Mesothelial cell of epicardium (in vitro differentiated cells): ENCODE results near the gene COX17. TPM values are rescaled to one million over a fixed set of nuclear protein-coding genes. Genes with fewer than 3 reads are reported as not detected.
A peak's percentile ranks its signal among the peaks of the same experiment; 100 is the strongest.

Experiments
- DNase-seq, 2 experiments: peaks; one replicate each; pipeline ENCODE4 v3.0.0; 2021; ENCODE audit warnings: low spot score in 2 of 2; ENCODE audit not compliant: unreplicated experiment in 2 of 2
- H3K27ac Mint-ChIP-seq: 2 replicates; pipeline ENCODE4 v1.8.0; 2021; ENCODE audit warnings: mixed read lengths
- H3K27me3 Mint-ChIP-seq: 2 replicates; pipeline ENCODE4 v1.8.0; 2021; ENCODE audit warnings: low read depth, mixed read lengths
- H3K36me3 Mint-ChIP-seq: 2 replicates; pipeline ENCODE4 v1.8.0; 2021; ENCODE audit warnings: mixed read lengths
- H3K4me1 Mint-ChIP-seq: 2 replicates; pipeline ENCODE4 v1.8.0; 2021; ENCODE audit warnings: mixed read lengths
- H3K4me3 Mint-ChIP-seq: 2 replicates; pipeline ENCODE4 v1.8.0; 2021; ENCODE audit warnings: mild to moderate bottlenecking, moderate library complexity, mixed read lengths
- H3K9me3 Mint-ChIP-seq: 2 replicates; pipeline ENCODE4 v1.8.0; 2021; ENCODE audit warnings: mixed read lengths
- total RNA-seq: library from RNA; stranded (reverse); gene quantifications from 3 replicates; pipeline ENCODE4 v1.2.1, GENCODE V29; 2021
- TF ChIP-seq, protein P1 (sequence below): fragments of 200-600 bp; sonication (generic); IDR thresholded peaks from one replicate; pipeline ENCODE4 v1.5.0; 2021; ENCODE audit warnings: antibody characterized with exemption; ENCODE audit not compliant: unreplicated experiment

Gene COX17
- total RNA-seq, 1 donor from 2014 or later = 18.1 TPM

DNA sequence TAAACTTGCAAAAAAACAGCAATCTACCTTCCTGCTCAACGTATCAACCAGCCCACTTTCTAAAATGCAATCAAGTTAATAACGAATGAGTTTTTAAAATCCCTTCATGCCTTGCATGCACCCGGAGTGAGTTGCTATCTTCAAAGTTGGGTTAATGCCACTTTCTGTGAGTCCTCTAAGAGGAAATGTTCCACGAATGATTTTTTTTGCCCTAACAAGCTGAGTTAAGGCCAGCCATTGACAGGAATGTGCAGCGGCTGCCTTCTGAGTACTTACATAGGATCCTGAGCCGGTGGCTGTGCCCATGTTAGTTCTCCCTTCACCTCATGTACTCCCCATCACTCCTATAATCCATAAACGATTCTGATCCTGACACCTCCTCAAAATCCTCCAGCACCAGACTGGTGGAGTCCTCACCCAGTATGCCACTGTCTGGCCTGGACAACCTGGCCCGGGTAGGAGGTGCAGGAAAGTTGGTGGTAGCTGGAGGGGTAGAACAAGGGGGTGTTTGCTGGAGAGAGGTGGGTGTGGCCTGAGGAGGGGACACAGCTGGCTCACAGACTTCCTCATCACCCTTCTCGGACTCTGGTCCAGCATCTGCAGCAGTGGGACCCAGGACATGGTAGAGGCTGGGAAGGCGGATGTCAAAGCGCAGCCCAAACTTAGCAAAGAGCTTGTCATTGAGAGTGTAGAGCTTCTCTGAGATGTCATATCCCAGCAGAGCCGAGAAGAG, 29.2 kb downstream of the COX17 start:
- Mint-ChIP-seq H3K4me3 (no peak overlapping the region), H3K36me3 (no peaks in the 10 kb centered on the region), H3K4me1 (peaks cover 36% of the 10 kb centered on the region), H3K27me3 (no peaks in the 10 kb centered on the region), H3K27ac (peak overlapping the region; percentile 32), H3K9me3 (no peaks in the 10 kb centered on the region)
- DNase-seq = no peak
- TF ChIP-seq, protein P1, sequence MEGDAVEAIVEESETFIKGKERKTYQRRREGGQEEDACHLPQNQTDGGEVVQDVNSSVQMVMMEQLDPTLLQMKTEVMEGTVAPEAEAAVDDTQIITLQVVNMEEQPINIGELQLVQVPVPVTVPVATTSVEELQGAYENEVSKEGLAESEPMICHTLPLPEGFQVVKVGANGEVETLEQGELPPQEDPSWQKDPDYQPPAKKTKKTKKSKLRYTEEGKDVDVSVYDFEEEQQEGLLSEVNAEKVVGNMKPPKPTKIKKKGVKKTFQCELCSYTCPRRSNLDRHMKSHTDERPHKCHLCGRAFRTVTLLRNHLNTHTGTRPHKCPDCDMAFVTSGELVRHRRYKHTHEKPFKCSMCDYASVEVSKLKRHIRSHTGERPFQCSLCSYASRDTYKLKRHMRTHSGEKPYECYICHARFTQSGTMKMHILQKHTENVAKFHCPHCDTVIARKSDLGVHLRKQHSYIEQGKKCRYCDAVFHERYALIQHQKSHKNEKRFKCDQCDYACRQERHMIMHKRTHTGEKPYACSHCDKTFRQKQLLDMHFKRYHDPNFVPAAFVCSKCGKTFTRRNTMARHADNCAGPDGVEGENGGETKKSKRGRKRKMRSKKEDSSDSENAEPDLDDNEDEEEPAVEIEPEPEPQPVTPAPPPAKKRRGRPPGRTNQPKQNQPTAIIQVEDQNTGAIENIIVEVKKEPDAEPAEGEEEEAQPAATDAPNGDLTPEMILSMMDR = no peak

DNA sequence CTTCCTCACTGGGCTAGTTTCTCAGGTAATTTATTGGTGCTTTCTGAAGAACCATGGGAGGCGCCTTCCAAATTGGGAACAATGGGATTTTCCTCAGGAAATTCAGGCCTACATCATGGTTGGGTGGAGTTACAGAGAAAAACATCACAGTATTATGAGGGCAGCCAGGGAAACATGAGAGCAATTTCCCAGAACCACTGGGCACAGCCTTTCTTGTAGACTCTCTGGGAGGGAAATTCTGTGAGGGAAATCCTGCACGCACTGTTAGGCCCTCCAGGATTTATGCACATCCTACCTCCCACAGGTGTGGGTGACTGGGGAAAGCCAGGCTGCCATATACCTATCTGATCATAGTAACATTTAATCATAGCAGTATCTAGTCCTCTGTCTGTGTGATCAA, 30.0 kb downstream of the COX17 start:
- Mint-ChIP-seq H3K27me3 (no peaks in the 10 kb centered on the region), H3K9me3 (no peaks in the 10 kb centered on the region), H3K4me3 (no peak overlapping the region), H3K4me1 (peaks cover 38% of the 10 kb centered on the region), H3K36me3 (no peaks in the 10 kb centered on the region), H3K27ac (peak overlapping the region; percentile 32)
- no peak for DNase-seq
- TF ChIP-seq, protein P1 = no peak

DNA sequence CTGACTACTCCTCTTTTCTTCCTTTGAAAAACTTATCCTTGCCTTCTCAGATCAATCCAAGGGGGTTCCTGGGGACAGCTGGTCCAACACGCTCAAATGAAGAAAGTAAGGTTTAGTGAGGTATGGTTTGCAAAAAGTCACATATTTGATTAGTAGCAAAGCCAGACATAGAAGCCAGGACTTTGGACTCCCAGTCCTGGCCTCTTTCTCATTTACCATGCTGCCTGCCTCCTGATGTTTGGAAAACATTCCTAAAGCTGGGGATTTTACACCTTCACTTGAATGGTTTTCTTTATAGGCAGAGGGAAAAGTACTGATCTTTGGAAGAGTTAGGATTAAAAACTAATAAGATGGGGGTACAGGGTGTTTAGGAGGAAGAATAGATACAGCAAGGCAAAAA, 31.4 kb downstream of the COX17 start:
- DNase-seq = no peak
- no peaks in the 10 kb centered on the region for H3K27me3 Mint-ChIP-seq
- no peak overlapping the region for H3K27ac Mint-ChIP-seq
- H3K4me1 Mint-ChIP-seq = peaks cover 38% of the 10 kb centered on the region
- H3K4me3 Mint-ChIP-seq = no peak overlapping the region
- TF ChIP-seq, protein P1 = no peak
- H3K9me3 Mint-ChIP-seq = no peaks in the 10 kb centered on the region
- H3K36me3 Mint-ChIP-seq = peaks cover 4% of the 10 kb centered on the region

DNA sequence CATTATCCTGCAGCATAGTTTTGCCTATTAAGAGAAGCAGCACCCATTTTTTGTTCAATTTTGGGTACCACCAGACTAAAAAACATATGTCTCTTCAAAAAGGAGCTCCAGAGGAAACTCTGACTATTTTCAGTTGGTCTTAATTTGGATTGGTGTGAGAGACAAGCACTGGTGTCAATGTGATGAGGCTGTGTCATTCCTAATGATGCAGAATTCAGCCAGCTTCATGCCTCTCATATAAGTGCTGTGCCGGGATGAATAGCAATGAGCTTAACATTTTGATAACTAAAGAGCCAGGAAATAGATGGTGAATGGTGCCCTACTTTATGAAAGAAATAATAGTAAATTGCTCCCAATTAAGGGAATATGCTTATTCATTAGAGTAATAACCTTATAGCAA, 32.7 kb downstream of the COX17 start:
- peaks cover 30% of the 10 kb centered on the region for H3K4me1 Mint-ChIP-seq
- H3K4me3 Mint-ChIP-seq = no peak overlapping the region
- DNase-seq = no peak
- H3K9me3 Mint-ChIP-seq = no peaks in the 10 kb centered on the region
- TF ChIP-seq, protein P1 = no peak
- H3K27ac Mint-ChIP-seq = no peak overlapping the region
- no peaks in the 10 kb centered on the region for H3K27me3 Mint-ChIP-seq
- peaks cover 4% of the 10 kb centered on the region for H3K36me3 Mint-ChIP-seq

DNA sequence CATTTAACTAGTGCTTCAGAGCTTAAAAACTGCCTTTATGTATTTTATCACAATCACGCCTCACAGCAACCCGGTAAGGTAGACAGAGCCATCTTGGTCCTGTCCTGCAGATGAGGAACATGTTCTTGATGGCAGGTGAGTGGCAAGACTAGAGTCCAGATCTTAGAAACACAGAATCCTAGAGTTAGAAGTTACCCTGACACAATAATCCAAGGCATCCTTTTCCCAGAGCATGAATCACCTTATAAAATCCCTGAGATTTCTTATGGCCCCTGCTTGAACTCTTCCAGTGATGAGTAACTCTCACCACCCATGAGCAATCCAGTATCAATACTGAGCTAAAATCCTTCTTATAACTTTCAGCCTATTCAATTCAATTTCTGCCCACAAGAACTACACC, 33.7 kb downstream of the COX17 start:
- Mint-ChIP-seq H3K4me3 (no peak overlapping the region), H3K27me3 (no peaks in the 10 kb centered on the region), H3K27ac (peak overlapping the region; percentile 72), H3K4me1 (peaks cover 28% of the 10 kb centered on the region), H3K9me3 (no peaks in the 10 kb centered on the region), H3K36me3 (peaks cover 4% of the 10 kb centered on the region)
- DNase-seq = no peak
- TF ChIP-seq, protein P1 = no peak
